Effector memory CD8-positive, alpha-beta T cell (primary cell): ENCODE measurements around the gene RPP40.

Source experiments
- ATAC-seq: fragments of 150-1000 bp; cut with Tn5 transposase; replicated peaks from 2 replicates; pipeline ENCODE4 v1.10.0; 2021; ENCODE audit warnings: mild to moderate bottlenecking, moderate library complexity
- DNase-seq, 3 experiments: peaks; one replicate each; pipeline ENCODE4 v3.0.0; 2021
- H3K27ac Mint-ChIP-seq, 2 donors: one replicate each; pipeline ENCODE4 v1.8.0; 2022; ENCODE audit warnings: mild to moderate bottlenecking in 2 of 2, mixed read lengths in 2 of 2, moderate library complexity in 2 of 2
- H3K27me3 Mint-ChIP-seq, 2 donors: one replicate each; pipeline ENCODE4 v1.8.0; 2022; ENCODE audit warnings: mixed read lengths in 2 of 2
- H3K36me3 Mint-ChIP-seq: one replicate; pipeline ENCODE4 v1.8.0; 2022; ENCODE audit warnings: mild to moderate bottlenecking, moderate library complexity, mixed read lengths; ENCODE audit not compliant: insufficient read depth
- H3K4me1 Mint-ChIP-seq, 2 donors: one replicate each; pipeline ENCODE4 v1.8.0; 2022; ENCODE audit warnings: low read depth in 2 of 2, mixed read lengths in 2 of 2
- H3K4me3 Mint-ChIP-seq, 2 donors: one replicate each; pipeline ENCODE4 v1.8.0; 2022; ENCODE audit warnings: mild to moderate bottlenecking in 2 of 2, mixed read lengths in 2 of 2, moderate library complexity in 2 of 2
- H3K9me3 Mint-ChIP-seq, 2 donors: one replicate each; pipeline ENCODE4 v1.8.0; 2022; ENCODE audit warnings: mixed read lengths in 2 of 2

Gene RPP40

GRCh38 chr6:5004373-5005037 is 668 bp upstream of the RPP40 start:
- no peak for ATAC-seq
- peaks cover 6 to 8% of the 10 kb centered on the region in 2 donors for H3K4me1 Mint-ChIP-seq
- no peaks in the 10 kb centered on the region for H3K27me3 Mint-ChIP-seq
- H3K36me3 Mint-ChIP-seq, result peaks cover 4% of the 10 kb centered on the region
- H3K9me3 Mint-ChIP-seq, result no peaks in the 10 kb centered on the region
- H3K4me3 Mint-ChIP-seq, result peak overlapping the region; percentile 87 to 89
- peak overlapping the region; percentile 91 to 93 for H3K27ac Mint-ChIP-seq
- no peak for DNase-seq

DNA sequence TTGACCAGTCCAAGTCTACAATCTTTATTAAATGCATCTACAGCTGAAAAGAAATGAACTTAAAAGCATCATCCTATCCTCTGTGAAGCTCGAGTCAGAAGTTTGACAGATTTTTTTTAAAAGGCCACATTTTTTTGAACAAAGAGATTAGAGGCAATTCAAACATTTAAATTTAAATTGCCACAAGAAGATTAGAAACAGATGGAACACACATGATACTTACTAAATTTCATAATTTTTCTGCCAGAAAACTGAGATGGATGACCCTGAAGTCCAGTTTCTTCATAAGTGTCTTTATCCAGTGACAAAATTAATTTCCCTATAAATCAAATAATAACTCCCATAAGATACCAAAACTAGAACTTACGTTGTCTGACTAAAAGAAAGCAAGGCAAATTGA is 4.3 kb downstream of the RPP40 start:
- no peaks in the 10 kb centered on the region for H3K27me3 Mint-ChIP-seq
- no peaks in the 10 kb centered on the region for H3K9me3 Mint-ChIP-seq
- DNase-seq (no peak), ATAC-seq (no peak)
- peaks cover 10% of the 10 kb centered on the region for H3K36me3 Mint-ChIP-seq
- no peak overlapping the region for H3K27ac Mint-ChIP-seq
- H3K4me3 Mint-ChIP-seq, result no peak overlapping the region
- peaks cover 6% of the 10 kb centered on the region in 2 donors for H3K4me1 Mint-ChIP-seq

DNA sequence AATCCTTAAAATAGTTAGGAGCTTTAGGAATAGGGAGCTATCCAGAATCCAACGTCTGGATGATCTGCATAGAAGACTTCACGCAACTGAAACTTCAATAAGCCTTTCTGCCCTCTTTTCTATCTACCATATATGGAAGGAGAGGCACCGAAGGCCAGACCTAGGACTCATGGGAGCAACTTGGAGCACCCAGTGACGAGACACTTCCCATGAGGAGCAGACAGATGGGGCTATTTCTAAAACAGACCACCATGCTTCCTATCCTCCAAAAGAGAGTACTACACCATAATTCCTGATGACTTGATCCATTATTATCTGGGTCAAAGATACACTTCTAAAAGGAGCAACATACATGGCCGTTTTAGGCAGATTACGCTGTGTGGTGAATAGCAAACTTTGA is 6.0 kb downstream of the RPP40 start:
- no peaks in the 10 kb centered on the region for H3K4me1 Mint-ChIP-seq
- ATAC-seq, result no peak
- DNase-seq, result no peak
- H3K27me3 Mint-ChIP-seq, result no peaks in the 10 kb centered on the region
- H3K36me3 Mint-ChIP-seq, result peaks cover 7% of the 10 kb centered on the region
- H3K27ac Mint-ChIP-seq, result no peak overlapping the region
- no peak overlapping the region for H3K4me3 Mint-ChIP-seq
- H3K9me3 Mint-ChIP-seq, result no peaks in the 10 kb centered on the region

DNA sequence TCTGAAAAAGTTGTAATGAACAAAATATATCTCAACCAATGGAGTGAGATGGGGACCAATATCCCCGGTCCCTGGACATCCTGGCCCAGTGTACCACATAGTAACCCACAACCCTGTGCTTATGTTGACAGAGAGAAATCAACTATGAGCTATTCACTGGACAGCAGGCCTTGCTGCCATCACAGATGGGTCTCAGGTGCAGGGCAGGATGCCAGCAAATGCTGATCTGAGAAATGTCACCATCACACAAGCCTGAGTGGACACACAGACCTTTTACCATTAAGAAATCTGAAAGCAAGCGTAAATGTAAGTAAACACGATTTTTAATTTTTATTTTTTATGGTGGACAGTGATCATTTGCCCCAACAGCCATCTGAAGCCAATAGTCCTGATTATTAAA is 9.1 kb downstream of the RPP40 start:
- DNase-seq (no peak), ATAC-seq (no peak)
- Mint-ChIP-seq H3K27ac (no peak overlapping the region), H3K4me1 (no peaks in the 10 kb centered on the region), H3K4me3 (no peak overlapping the region), H3K27me3 (no peaks in the 10 kb centered on the region), H3K36me3 (peaks cover 11% of the 10 kb centered on the region), H3K9me3 (no peaks in the 10 kb centered on the region)

GRCh38 chr6:4987432-4987831 is 16.4 kb downstream of the RPP40 start:
- Mint-ChIP-seq H3K9me3 (peaks cover 0 to 5% of the 10 kb centered on the region in 2 donors), H3K27me3 (peaks cover 22 to 33% of the 10 kb centered on the region in 2 donors), H3K36me3 (peaks cover 1% of the 10 kb centered on the region), H3K4me3 (no peak overlapping the region), H3K4me1 (no peaks in the 10 kb centered on the region), H3K27ac (no peak overlapping the region)
- no peak for ATAC-seq
- DNase-seq, result no peak

- Mint-ChIP-seq H3K4me1 (no peaks in the 10 kb centered on the region), H3K27ac (no peak overlapping the region), H3K36me3 (no peaks in the 10 kb centered on the region), H3K4me3 (no peak overlapping the region), H3K27me3 (peaks cover 22 to 33% of the 10 kb centered on the region in 2 donors), H3K9me3 (peaks cover 0 to 5% of the 10 kb centered on the region in 2 donors)
- DNase-seq, result no peak
- no peak for ATAC-seq
These were observed 16.8 kb downstream of the RPP40 start for GRCh38 chr6:4986999-4987398.

DNA sequence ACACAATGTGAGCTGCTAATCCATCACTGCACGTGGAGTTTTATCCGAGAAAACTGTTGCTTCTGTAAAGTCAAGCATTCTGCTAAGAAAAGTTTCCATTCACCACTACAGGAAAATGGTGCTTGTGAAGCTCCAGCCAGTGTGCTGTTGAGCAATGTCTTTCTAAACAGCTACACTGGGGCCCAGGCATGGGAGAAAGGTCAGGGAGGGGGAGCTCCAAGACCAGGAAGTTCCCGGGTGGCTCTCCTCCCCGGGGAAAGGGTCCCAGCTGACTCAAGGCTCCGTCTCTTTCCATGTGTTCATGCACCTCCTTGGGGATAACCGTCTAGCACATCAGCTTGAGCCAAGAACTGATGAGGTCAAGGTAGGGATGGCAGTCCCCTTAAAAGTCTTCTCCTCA is 20.5 kb downstream of the RPP40 start:
- DNase-seq (no peak), ATAC-seq (no peak)
- no peaks in the 10 kb centered on the region for H3K36me3 Mint-ChIP-seq
- no peak overlapping the region for H3K27ac Mint-ChIP-seq
- no peak overlapping the region for H3K4me3 Mint-ChIP-seq
- H3K9me3 Mint-ChIP-seq, result peaks cover 5 to 7% of the 10 kb centered on the region in 2 donors
- H3K27me3 Mint-ChIP-seq, result peaks cover 22 to 50% of the 10 kb centered on the region in 2 donors
- no peaks in the 10 kb centered on the region for H3K4me1 Mint-ChIP-seq

- no peak for ATAC-seq
- H3K27me3 Mint-ChIP-seq, result peaks cover 33 to 66% of the 10 kb centered on the region in 2 donors
- H3K36me3 Mint-ChIP-seq, result no peaks in the 10 kb centered on the region
- no peaks in the 10 kb centered on the region for H3K4me1 Mint-ChIP-seq
- H3K27ac Mint-ChIP-seq, result no peak overlapping the region
- DNase-seq, result no peak
- H3K4me3 Mint-ChIP-seq, result no peak overlapping the region
- H3K9me3 Mint-ChIP-seq, result peaks cover 5 to 10% of the 10 kb centered on the region in 2 donors
These were observed 22.1 kb downstream of the RPP40 start for GRCh38 chr6:4981761-4982160.

DNA sequence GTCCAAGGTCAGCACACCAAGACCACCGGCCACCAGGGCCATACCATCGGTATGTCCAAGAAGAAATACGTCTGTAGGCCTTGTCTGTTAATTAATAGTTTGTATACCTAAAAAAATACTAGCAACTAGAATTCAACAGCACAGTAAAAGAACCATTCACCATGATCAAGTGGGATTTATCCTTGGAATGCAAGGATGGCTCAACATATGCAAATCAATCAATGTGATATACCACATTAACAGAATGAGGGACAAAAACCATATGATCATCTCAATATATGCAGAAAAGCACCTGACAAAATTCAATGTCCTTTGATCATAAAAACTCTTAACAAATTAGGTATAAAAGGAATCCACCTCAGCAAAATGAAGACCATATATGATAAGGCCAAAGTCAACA is 24.4 kb downstream of the RPP40 start:
- Mint-ChIP-seq H3K27ac (no peak overlapping the region), H3K27me3 (peaks cover 32 to 58% of the 10 kb centered on the region in 2 donors), H3K4me3 (no peak overlapping the region), H3K4me1 (no peaks in the 10 kb centered on the region), H3K36me3 (no peaks in the 10 kb centered on the region), H3K9me3 (peaks cover 0 to 12% of the 10 kb centered on the region in 2 donors)
- no peak for ATAC-seq
- DNase-seq, result no peak

DNA sequence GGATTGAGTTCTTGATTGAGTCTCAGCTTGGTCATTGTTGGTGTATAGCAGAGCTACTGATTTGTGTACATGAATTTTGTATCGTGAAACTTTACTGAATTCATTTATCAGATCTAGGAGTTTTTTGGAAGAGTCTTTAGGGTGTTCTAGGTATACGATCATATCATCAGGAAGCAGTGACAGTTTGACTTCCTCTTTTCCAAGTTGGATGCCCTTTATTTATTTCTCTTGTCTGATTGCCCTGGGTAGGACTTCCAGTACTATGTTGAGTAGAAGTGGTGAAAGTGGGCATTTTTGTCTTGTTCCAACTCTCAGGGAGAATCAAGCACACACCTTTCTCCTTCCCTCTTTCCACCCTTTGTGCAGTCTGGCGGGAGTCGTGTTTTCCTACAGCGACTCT is 26.4 kb downstream of the RPP40 start:
- Mint-ChIP-seq H3K27me3 (peaks cover 20 to 44% of the 10 kb centered on the region in 2 donors), H3K4me1 (no peaks in the 10 kb centered on the region), H3K9me3 (peaks cover 0 to 12% of the 10 kb centered on the region in 2 donors), H3K4me3 (no peak overlapping the region), H3K27ac (no peak overlapping the region), H3K36me3 (no peaks in the 10 kb centered on the region)
- no peak for DNase-seq
- no peak for ATAC-seq

- peaks cover 37 to 63% of the 10 kb centered on the region in 2 donors for H3K27me3 Mint-ChIP-seq
- no peak for ATAC-seq
- H3K9me3 Mint-ChIP-seq, result peaks cover 0 to 12% of the 10 kb centered on the region in 2 donors
- no peak for DNase-seq
- H3K36me3 Mint-ChIP-seq, result no peaks in the 10 kb centered on the region
- no peak overlapping the region for H3K4me3 Mint-ChIP-seq
- H3K4me1 Mint-ChIP-seq, result no peaks in the 10 kb centered on the region
- H3K27ac Mint-ChIP-seq, result no peak overlapping the region
These were observed 28.3 kb downstream of the RPP40 start for GRCh38 chr6:4975506-4975905.

DNA sequence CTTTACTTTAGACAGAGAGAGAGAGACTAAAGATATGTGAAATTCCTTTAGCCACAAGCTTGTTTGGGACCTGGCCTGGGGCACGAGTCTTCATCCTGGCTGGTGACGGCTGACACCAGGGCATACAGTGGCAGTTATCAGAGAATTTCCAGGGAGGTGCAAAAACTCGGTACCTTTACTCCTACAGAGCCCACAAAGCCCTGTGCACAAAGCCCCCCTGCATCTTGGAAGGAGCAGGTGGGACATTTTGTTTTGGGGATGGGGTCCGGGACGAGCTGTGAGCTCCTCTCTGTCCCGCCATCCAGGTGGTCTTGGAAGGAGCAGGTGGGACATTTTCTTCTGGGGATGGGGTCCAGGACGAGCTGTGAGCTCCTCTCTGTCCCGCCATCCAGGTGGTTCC is 28.9 kb downstream of the RPP40 start:
- peaks cover 0 to 10% of the 10 kb centered on the region in 2 donors for H3K9me3 Mint-ChIP-seq
- H3K4me3 Mint-ChIP-seq, result no peak overlapping the region
- H3K27ac Mint-ChIP-seq, result no peak overlapping the region
- no peak for ATAC-seq
- DNase-seq, result no peak
- H3K4me1 Mint-ChIP-seq, result no peaks in the 10 kb centered on the region
- H3K27me3 Mint-ChIP-seq, result peaks cover 43 to 63% of the 10 kb centered on the region in 2 donors
- no peaks in the 10 kb centered on the region for H3K36me3 Mint-ChIP-seq

DNA sequence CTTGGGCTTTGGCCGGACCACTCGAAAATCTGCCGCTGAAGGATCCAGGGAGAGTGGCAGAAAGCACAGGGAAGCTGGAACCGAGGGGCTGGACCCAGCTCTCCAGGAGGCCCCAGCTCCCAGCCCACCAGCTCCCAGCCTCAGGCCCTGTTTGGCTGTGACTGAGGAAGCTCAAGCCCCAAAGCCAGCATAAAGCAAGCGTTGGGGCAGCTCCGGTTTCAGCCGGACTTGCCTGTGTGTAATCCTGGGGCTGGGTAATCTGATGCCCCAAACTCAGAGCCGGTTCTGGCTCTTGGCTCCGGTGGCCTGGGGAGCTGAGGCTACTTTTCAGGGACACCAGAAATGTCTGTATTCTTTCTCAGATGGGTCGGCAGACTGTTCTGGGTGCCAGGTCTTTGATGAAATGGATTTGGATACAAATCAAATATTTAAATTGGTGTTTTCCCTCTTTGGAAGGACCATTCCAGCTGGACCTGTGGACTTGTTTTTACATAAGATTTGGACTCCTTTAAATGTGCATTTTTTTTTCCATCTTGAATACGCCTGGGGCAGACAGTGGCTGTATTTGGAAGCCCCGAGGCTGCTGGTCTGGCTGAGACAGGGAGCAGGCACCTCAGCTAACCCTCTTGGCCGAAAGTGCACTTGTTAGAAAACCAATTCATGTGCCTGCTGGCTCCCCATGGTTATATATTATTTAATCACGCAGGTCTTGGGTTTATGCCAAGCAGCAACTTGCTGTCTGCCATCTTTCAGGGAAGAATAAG is 29.7 kb downstream of the RPP40 start:
- Mint-ChIP-seq H3K4me1 (no peaks in the 10 kb centered on the region), H3K4me3 (no peak overlapping the region), H3K9me3 (peaks cover 0 to 5% of the 10 kb centered on the region in 2 donors), H3K27ac (no peak overlapping the region), H3K27me3 (peaks cover 47 to 61% of the 10 kb centered on the region in 2 donors), H3K36me3 (no peaks in the 10 kb centered on the region)
- DNase-seq (no peak), ATAC-seq (no peak)

DNA sequence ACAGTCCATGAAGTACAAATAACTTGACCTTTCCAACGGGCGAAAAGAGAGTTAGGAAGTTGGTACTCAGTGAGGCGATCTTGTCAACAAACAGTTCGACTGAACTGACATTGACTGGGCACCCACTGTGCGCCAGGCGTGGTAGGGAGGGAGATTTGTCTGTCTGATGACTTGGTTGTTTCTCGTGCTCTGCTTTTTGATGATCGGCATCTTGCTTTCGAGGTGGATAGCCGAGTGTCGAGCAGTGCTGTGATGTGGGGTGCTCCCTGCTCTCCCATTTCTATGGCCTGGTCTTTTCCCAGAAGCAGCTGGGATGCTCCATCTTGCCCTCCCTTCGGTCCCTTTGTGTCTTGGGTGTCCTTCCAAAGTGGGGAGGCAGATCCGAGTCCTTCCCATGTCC is 30.4 kb downstream of the RPP40 start:
- no peak overlapping the region for H3K4me3 Mint-ChIP-seq
- no peaks in the 10 kb centered on the region for H3K36me3 Mint-ChIP-seq
- H3K27ac Mint-ChIP-seq, result no peak overlapping the region
- peaks cover 0 to 5% of the 10 kb centered on the region in 2 donors for H3K9me3 Mint-ChIP-seq
- no peaks in the 10 kb centered on the region for H3K4me1 Mint-ChIP-seq
- no peak for ATAC-seq
- no peak for DNase-seq
- H3K27me3 Mint-ChIP-seq, result peaks cover 47 to 56% of the 10 kb centered on the region in 2 donors
